IMR-90 (cell line): Measurements from ENCODE around the gene ACOD1.

ENCODE experiments used
- BHLHE40 ChIP-seq: fragments of 150-350 bp; IDR thresholded peaks from 2 replicates; pipeline ENCODE4 v1.6.1; 2016; ENCODE audit warnings: mild to moderate bottlenecking, low read depth, low read length
- CEBPB ChIP-seq: IDR thresholded peaks from 2 replicates; pipeline ENCODE4 v1.6.1; 2012; ENCODE audit warnings: low read depth, low read length, improper control_type of control experiment
- CHD1 ChIP-seq: IDR thresholded peaks from 2 replicates; pipeline ENCODE4 v1.6.1; 2012; ENCODE audit warnings: low read depth, low read length, improper control_type of control experiment
- CTCF ChIP-seq: conservative IDR thresholded peaks from 2 replicates; pipeline ENCODE4 v1.5.1; 2012; ENCODE audit warnings: mild to moderate bottlenecking, low read depth, low read length, improper control_type of control experiment
- ELK1 ChIP-seq: fragments of 150-350 bp; IDR thresholded peaks from 2 replicates; pipeline ENCODE4 v1.6.1; 2016; ENCODE audit warnings: low read depth, mild to moderate bottlenecking, low read length, moderate library complexity, borderline replicate concordance
- FOS ChIP-seq: fragments of 150-350 bp; IDR thresholded peaks from 2 replicates; pipeline ENCODE4 v1.6.1; 2016; ENCODE audit warnings: low read depth, low read length
- MAFK ChIP-seq: IDR thresholded peaks from 2 replicates; pipeline ENCODE4 v1.6.1; 2012; ENCODE audit warnings: low read depth, low read length, improper control_type of control experiment
- MAZ ChIP-seq: IDR thresholded peaks from 2 replicates; pipeline ENCODE4 v1.6.1; 2012; ENCODE audit warnings: low read depth, mild to moderate bottlenecking, low read length, improper control_type of control experiment, moderate library complexity, borderline replicate concordance
- MXI1 ChIP-seq: IDR thresholded peaks from 2 replicates; pipeline ENCODE4 v1.6.1; 2012; ENCODE audit warnings: low read depth, mild to moderate bottlenecking, low read length, moderate library complexity, borderline replicate concordance
- POLR2A ChIP-seq: IDR thresholded peaks from 2 replicates; pipeline ENCODE4 v1.6.1; 2012; ENCODE audit warnings: mild to moderate bottlenecking, low read depth, low read length
- RCOR1 ChIP-seq: IDR thresholded peaks from 2 replicates; pipeline ENCODE4 v1.6.1; 2012; ENCODE audit warnings: mild to moderate bottlenecking, low read length, improper control_type of control experiment; ENCODE audit not compliant: insufficient replicate concordance
- RFX5 ChIP-seq: IDR thresholded peaks from 2 replicates; pipeline ENCODE4 v1.8.0; 2012; ENCODE audit warnings: low read depth, mild to moderate bottlenecking, low read length, moderate library complexity
- SMC3 ChIP-seq: fragments of 150-350 bp; IDR thresholded peaks from 2 replicates; pipeline ENCODE4 v1.6.1; 2016; ENCODE audit warnings: low read depth, mild to moderate bottlenecking, antibody characterized with exemption, low read length, moderate library complexity

GRCh38 chr13:76955661-76956060, 7.3 kb downstream of the ACOD1 start:
- TF ChIP-seq CTCF (no peak), CEBPB (no peak), POLR2A (no peak), RCOR1 (no peak), FOS (no peak), BHLHE40 (no peak), SMC3 (no peak), MXI1 (no peak), MAFK (no peak), RFX5 (no peak), CHD1 (no peak), ELK1 (no peak), MAZ (no peak)
